HG03039 (cell line): ENCODE results near the gene FGGY.

Experiments
- ATAC-seq: cut with Tn5 transposase; IDR thresholded peaks from one replicate; pipeline ENCODE4 v1.9.1; 2021; ENCODE audit warnings: mild to moderate bottlenecking, moderate library complexity; ENCODE audit not compliant: unreplicated experiment

Gene FGGY

GRCh38 chr1:59378621-59379370 lies 81.9 kb downstream of the FGGY start:
- ATAC-seq: no peak

- no peak for ATAC-seq
Measured at GRCh38 chr1:59379371-59379728, 82.5 kb downstream of the FGGY start.

GRCh38 chr1:59383963-59384362 lies 87.1 kb downstream of the FGGY start:
- ATAC-seq: no peak

GRCh38 chr1:59384443-59384842 lies 87.5 kb downstream of the FGGY start:
- no peak for ATAC-seq

GRCh38 chr1:59388191-59388590 lies 91.3 kb downstream of the FGGY start:
- ATAC-seq: no peak

- ATAC-seq: no peak
Measured at GRCh38 chr1:59389847-59390246, 93.0 kb downstream of the FGGY start.

GRCh38 chr1:59390307-59390706 lies 93.4 kb downstream of the FGGY start:
- ATAC-seq: no peak

GRCh38 chr1:59391212-59392179 lies 94.6 kb downstream of the FGGY start:
- no peak for ATAC-seq

GRCh38 chr1:59393211-59394180 lies 96.6 kb downstream of the FGGY start:
- no peak for ATAC-seq

GRCh38 chr1:59394706-59395425 lies 98.0 kb downstream of the FGGY start:
- ATAC-seq: no peak

GRCh38 chr1:59396387-59396786 lies 99.5 kb downstream of the FGGY start:
- ATAC-seq: no peak

- no peak for ATAC-seq
Measured at GRCh38 chr1:59397139-59397858, 100.4 kb downstream of the FGGY start.

GRCh38 chr1:59399642-59400041 lies 102.7 kb downstream of the FGGY start:
- no peak for ATAC-seq

- no peak for ATAC-seq
Measured at GRCh38 chr1:59401581-59401980, 104.7 kb downstream of the FGGY start.

- ATAC-seq: no peak
Measured at GRCh38 chr1:59404796-59405195, 107.9 kb downstream of the FGGY start.

GRCh38 chr1:59406437-59407164 lies 109.7 kb downstream of the FGGY start:
- ATAC-seq: no peak

GRCh38 chr1:59408608-59409240 lies 111.8 kb downstream of the FGGY start:
- ATAC-seq: no peak

GRCh38 chr1:59409549-59409948 lies 112.7 kb downstream of the FGGY start:
- no peak for ATAC-seq
